UCSD-AML1 (cell line): Measurements from ENCODE around the gene DCPS.

Source experiments
- DNase-seq: peaks from one replicate; lab custom pipeline; 2025; ENCODE audit not compliant: unreplicated experiment; lab: John Stamatoyannopoulos, UW

DCPS gene

GRCh38 chr11:126327281-126328000, 23.6 kb downstream of the DCPS start:
- DNase-seq = no peak

DNA sequence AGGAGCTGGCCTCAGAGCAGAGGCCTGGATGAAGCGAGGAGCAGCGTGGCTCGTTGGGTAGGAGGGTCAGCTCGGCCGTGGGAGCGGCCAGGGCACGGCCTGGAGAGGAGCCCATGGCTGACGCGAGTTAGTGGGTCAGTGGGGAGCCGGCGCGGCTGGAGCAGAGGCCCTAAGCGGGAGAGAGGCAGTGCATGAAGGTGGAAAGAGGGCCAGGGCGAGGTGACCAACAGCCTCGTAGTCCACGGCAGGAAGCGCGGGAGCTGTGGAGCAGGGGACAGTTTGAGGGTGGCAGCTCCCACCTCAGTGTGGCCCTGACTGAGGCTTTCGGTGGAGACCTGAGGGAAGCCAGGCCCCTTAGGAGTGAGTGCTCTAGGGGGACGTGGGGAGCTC, 24.1 kb downstream of the DCPS start:
- DNase-seq = no peak

DNA sequence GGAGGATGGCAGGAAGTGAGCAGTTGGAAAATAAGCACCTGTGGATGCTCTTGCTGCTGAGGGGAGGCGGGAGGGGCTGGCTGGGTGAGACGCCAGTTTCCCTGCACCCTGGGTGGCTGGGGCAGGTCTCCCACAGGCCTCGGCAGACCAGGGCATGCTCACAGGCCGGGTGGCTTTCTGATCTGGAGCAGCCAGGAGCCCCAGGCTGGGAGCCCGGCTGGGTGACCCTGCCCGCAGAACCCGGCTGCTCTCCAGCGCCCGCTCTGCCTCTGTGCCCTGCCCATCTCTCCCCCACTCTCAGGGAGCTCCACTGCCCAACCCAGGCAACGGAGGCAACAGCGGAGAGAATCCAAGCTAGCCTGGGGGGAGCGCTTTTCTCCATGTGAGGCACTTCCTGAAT, 24.6 kb downstream of the DCPS start:
- DNase-seq = no peak

GRCh38 chr11:126328938-126329643, 25.2 kb downstream of the DCPS start:
- DNase-seq = no peak

DNA sequence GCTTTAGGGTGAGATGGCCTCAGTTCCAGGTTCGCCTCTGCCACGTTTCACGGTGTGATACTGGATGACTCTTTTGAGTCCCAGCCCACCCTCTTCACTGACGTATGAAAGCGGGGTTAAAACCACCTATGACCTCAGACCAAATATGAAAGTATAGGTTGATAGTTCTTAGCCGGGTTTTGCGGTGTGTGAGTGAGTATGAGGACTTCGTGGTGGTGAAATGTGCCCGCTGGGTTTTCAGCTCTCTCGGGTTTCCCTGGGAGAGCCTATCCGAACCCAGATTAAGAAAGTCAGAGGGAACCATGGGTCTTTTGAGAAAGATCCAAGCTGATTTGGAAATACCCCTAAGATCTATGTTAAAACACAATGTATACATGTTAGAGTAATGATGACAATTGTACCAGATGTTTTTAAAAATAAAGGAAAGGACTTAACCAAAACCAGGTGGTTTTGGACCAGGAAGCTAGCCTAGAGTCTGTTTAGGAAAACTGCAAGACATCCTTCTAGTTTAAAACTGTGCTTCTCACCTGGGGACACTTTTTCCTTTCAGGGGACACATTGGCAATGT, 25.9 kb downstream of the DCPS start:
- DNase-seq = no peak

DNA sequence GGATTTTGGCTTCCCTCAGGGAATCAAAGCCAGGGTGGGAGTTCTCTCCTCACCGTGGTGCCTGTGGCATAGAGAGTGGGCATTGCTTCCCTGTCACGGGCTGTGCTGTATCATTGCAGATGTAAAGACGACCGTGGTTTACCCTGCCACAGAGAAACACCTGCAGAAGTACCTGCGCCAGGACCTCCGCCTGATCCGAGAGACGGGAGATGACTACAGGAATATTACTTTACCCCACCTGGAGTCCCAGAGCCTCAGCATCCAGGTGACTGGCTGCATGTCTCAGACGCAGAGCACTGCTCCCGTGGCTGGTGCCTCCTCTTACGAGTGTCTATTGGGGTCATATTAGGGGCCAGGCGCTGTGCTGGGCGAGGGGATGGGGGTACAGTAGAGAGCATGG, 27.4 kb downstream of the DCPS start:
- no peak for DNase-seq

- DNase-seq = no peak
These were observed 28.4 kb downstream of the DCPS start for GRCh38 chr11:126332221-126332711.

- DNase-seq = no peak
These were observed 29.3 kb downstream of the DCPS start for GRCh38 chr11:126333142-126333541.

DNA sequence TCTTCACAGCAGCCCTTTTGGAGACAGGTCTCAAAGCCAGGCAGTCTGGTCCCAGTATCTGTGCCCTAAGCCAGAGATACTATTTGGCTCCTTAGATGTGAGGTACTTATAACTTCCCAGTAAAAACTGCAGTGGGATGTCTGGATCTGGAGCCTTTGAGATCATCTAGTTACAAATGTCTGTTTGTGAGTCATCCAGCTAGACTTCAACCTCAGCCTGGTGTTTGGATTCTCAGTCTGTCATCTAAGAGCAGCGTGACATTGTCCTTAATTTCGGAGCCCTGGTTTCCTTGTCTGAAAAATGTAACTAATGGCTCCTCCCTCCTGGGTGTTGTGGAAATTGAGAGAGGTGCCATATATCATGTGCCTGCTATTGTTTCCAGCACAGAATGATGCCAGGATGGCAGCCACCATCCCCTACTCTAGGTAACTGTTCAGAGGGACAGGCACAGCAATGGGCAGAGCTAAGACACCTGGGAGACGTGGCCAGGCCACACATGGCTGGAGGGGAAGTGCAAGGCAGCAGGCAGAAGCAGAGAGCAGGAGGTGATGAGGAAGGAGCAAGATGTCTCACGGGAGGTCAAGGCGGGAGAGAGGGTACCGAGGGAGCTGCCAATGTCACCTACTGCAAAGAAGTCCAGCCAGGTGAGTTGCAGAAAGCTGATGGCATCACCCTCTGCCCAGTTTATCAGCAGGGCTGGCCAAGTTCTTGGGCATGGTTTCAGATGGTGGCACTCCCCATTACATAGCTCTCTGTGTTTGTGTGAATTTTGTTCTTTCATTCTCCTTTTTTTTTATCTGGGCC, 31.0 kb downstream of the DCPS start:
- DNase-seq = no peak

DNA sequence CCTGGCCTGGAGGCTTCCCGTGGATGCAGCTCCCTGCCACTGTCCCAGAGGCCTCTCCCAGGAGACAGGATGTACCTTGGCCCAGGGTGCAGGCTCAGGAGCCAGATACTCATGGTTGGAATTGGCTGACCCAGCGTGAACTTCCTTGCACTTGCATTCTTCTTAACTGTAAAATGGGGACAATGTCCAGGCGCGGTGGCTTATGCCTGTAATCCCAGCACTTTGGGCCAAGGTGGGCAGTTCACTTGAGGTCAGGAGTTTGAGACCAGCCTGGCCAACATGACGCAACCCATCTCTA, 31.6 kb downstream of the DCPS start:
- no peak for DNase-seq

GRCh38 chr11:126336138-126336541, 32.3 kb downstream of the DCPS start:
- DNase-seq = no peak

- peak; percentile 57 for DNase-seq
These were observed 32.8 kb downstream of the DCPS start for GRCh38 chr11:126336671-126337101.

- no peak for DNase-seq
These were observed 33.2 kb downstream of the DCPS start for GRCh38 chr11:126337126-126337473.

DNA sequence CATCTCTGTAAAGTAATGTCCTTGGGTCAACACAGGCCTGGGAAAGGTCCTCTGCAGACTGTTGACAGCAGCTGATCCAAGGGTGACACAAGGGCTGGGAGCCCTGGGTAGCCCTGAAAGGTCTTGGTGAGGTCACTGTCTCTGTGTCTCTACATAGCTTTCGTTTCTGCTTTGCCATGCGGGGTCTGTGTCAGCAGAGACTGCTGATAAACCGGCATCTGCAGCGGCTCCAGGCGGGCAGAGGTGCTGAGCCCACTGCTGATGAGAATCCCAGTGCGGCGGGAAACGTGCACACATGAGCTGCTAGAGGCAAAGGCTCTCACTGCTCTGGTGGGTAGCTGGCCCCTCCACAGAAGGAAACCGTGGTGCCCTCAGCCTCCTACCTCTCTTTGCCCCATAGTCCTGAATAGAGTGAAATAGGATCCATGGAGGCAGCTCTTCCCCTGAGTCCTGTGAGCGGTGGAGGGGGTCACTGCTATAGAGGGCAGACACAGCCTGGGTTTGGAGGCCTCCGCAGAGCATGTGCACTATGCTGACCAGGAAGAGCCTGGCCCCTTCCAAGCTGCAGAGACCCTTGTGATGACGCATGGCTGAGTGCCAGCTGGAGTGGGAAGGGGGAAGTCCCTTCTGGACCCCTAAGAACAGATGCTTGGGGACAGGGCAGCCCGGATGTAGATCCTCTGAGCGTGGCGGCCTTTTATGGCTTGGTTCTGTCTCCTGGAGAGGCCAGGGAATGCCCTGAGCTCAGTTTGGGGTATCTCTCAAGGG, 33.8 kb downstream of the DCPS start:
- no peak for DNase-seq

- DNase-seq = no peak
These were observed 34.6 kb downstream of the DCPS start for GRCh38 chr11:126338346-126339055.

DNA sequence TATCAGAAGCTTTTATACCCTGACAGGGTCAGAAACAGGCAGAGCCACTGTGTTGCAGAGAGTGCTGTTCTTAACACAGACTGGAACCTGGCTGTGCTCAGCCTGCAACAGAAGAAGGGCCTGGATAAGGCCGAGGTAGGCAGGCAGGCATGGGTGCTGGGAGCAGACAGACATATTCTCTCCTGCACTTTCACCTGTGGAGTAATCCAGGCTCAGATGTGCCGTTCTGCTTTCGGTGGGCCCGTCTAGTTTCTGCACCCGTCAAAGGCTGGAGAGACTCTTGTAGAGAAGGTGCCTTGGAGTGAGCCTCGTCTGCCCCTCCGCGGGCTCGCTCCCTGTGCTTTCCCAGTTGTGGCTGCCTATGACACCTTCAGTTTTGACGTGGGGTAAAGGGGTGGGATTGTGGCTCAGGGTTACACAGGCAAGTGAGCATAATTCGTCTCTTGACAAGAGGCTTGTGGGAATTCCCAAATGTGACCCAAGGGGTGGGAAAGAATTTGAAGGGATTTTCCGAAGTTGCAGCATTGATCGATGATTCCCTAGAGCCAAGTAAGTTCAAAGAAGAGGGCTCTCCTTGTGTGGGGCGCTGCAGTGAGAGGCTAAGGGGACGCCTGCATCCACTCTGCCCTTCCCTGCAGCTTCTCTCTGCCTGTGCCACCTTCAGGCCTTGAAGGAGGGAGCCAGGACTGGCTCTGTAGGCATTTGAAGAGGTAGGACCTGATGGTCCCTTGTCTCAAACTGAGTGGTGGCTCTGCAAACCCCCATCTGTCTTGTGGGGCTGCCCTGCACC, 35.4 kb downstream of the DCPS start:
- DNase-seq = no peak

GRCh38 chr11:126339863-126340434, 36.1 kb downstream of the DCPS start:
- DNase-seq = no peak

DNA sequence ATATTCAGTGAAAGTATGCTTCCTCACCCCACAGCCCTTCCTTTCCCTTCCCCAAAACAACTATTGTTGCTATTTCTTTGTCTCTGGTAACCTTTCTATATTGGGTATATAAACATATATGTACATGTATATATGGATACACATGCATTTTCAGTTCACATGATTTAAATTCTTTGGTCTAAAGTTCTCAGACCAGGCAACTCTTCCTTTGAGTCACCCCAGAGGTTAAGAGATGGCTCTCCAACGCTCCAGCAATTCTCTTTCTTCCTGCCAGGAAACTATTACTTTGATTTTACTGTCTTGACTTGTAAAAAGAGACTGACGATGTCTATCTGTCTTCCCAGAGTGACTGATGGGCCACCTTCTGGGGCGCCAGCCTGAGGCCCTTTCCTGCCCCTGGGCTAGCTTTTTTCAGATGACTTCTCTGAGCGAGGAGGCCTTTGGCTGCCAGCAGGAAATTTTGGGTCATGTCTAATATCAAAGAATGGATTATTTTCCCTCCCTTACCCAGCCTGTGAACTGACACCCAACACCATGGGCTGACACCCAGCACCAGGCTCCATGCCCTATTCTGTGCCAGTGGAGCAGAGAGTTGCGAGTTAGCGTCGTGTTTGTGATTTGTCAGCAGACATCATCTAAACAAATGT, 37.2 kb downstream of the DCPS start:
- DNase-seq = no peak

- DNase-seq = no peak
These were observed 37.9 kb downstream of the DCPS start for GRCh38 chr11:126341760-126342161.
